Neural progenitor cell (in vitro differentiated cells): ENCODE measurements around the gene GRIN2D. TPM values are rescaled to one million over a fixed set of nuclear protein-coding genes. Genes with fewer than 3 reads are reported as not detected.
A peak's percentile ranks its signal among the peaks of the same experiment; 100 is the strongest.

Experiments used
- DNase-seq: peaks from one replicate; pipeline ENCODE4 v3.0.0-alpha.2; 2016; ENCODE audit warnings: low spot score
- H2AFZ ChIP-seq: fragments of 200-600 bp; sonication (generic); replicated peaks from 2 replicates; pipeline ENCODE4 v1.6.1; 2016; ENCODE audit warnings: antibody characterized with exemption
- H3F3A ChIP-seq: fragments of 200-600 bp; sonication (generic); 2 replicates; pipeline ENCODE4 v1.6.1; 2016; ENCODE audit warnings: antibody characterized with exemption, low read depth
- H3K27ac ChIP-seq: fragments of 200-600 bp; sonication (generic); 2 replicates; pipeline ENCODE4 v1.5.1; 2016; ENCODE audit warnings: mild to moderate bottlenecking
- H3K27me3 ChIP-seq: fragments of 200-600 bp; sonication (generic); 2 replicates; pipeline ENCODE4 v1.6.1; 2016; ENCODE audit warnings: mild to moderate bottlenecking, moderate library complexity
- H3K36me3 ChIP-seq: fragments of 200-600 bp; sonication (generic); 2 replicates; pipeline ENCODE4 v1.5.1; 2016
- H3K4me1 ChIP-seq: fragments of 200-600 bp; sonication (generic); 2 replicates; pipeline ENCODE4 v1.6.1; 2016; ENCODE audit warnings: mixed run types
- H3K4me2 ChIP-seq: fragments of 200-600 bp; sonication (generic); 2 replicates; pipeline ENCODE4 v1.6.1; 2016
- H3K4me3 ChIP-seq: fragments of 200-600 bp; sonication (generic); 2 replicates; pipeline ENCODE4 v1.5.1; 2016
- H3K79me2 ChIP-seq: fragments of 200-600 bp; sonication (generic); 2 replicates; pipeline ENCODE4 v1.6.1; 2016; ENCODE audit warnings: low read depth
- H3K9ac ChIP-seq: fragments of 200-600 bp; sonication (generic); 2 replicates; pipeline ENCODE4 v1.6.1; 2016
- H3K9me3 ChIP-seq: fragments of 200-600 bp; sonication (generic); 2 replicates; pipeline ENCODE4 v1.5.1; 2016; ENCODE audit warnings: low read depth
- H4K20me1 ChIP-seq: fragments of 200-600 bp; sonication (generic); 2 replicates; pipeline ENCODE4 v1.6.1; 2016; ENCODE audit warnings: low read depth
- H3K27ac Mint-ChIP-seq: 3 replicates; pipeline ENCODE4 v1.8.0; 2021; ENCODE audit warnings: mixed read lengths
- H3K27me3 Mint-ChIP-seq: 2 replicates; pipeline ENCODE4 v1.8.0; 2022; ENCODE audit warnings: low read depth, mild to moderate bottlenecking, inconsistent platforms, moderate library complexity, mixed read lengths; ENCODE audit not compliant: insufficient read depth
- H3K36me3 Mint-ChIP-seq: 3 replicates; pipeline ENCODE4 v1.8.0; 2021; ENCODE audit warnings: mixed read lengths
- H3K4me1 Mint-ChIP-seq: 3 replicates; pipeline ENCODE4 v1.8.0; 2021; ENCODE audit warnings: mixed read lengths
- H3K4me3 Mint-ChIP-seq: 3 replicates; pipeline ENCODE4 v1.8.0; 2021; ENCODE audit warnings: mild to moderate bottlenecking, moderate library complexity, mixed read lengths
- H3K9me3 Mint-ChIP-seq: 3 replicates; pipeline ENCODE4 v1.8.0; 2020; ENCODE audit warnings: mixed read lengths
- EZH2 ChIP-seq: fragments of 200-600 bp; sonication (generic); IDR thresholded peaks from 2 replicates; pipeline ENCODE4 v1.6.1; 2017; ENCODE audit warnings: antibody characterized with exemption, mild to moderate bottlenecking, moderate library complexity
- EZH2phosphoT487 ChIP-seq: fragments of 200-600 bp; sonication (generic); IDR thresholded peaks from 2 replicates; pipeline ENCODE4 v1.6.1; 2017; ENCODE audit warnings: antibody characterized with exemption
- total RNA-seq: library from RNA; depleted of rRNA; stranded (reverse); fragments of >200 nt; gene quantifications from 2 replicates; pipeline ENCODE4 v1.2.3, GENCODE V29; 2015; ENCODE audit warnings: low replicate concordance
- TF ChIP-seq, protein P1 (sequence below): fragments of 200-600 bp; sonication (generic); IDR thresholded peaks from 2 replicates; pipeline ENCODE4 v1.5.1; 2017; ENCODE audit warnings: antibody characterized with exemption, mild to moderate bottlenecking

Gene GRIN2D
- total RNA-seq, 1 donor from 2014 or later = 0.45 TPM

DNA sequence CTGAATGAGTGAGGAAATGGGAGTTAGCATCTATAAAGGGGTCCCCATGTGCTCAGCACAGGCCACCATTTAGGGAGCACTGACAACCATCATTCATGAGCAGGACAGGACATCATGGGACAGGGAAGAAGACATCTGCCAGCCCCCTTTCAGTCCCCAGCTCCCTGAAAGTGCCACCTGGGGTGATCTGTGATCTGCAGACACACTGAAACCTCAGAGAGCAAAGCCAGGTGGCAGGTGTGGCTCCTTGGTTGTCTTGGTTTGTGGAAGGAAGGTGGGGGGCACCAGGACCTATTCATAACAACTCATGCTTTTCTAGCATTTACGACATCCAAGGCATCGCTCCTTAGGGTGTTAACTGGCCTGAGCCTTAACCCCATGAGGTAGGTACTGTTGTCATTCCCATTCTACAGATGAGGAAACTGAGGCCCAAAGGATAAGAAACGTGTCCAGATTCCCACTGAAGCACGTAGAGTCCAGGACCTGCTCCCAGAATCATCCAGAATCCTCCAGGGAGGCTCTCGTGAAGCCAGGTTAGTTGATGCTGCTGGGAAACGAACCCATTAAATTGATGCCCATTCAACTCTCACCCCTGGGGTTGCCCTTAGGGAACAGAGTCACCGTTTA is 7.9 kb upstream of the GRIN2D start:
- no peak for DNase-seq
- peaks cover 2% of the 10 kb centered on the region for H3K27me3 Mint-ChIP-seq
- H3K9me3 Mint-ChIP-seq = no peaks in the 10 kb centered on the region
- H3K4me3 ChIP-seq = no peak overlapping the region
- no peak overlapping the region for H3K27ac Mint-ChIP-seq
- H3K4me3 Mint-ChIP-seq = no peak overlapping the region
- no peaks in the 10 kb centered on the region for H3K9me3 ChIP-seq
- peaks cover 28% of the 10 kb centered on the region for H3K36me3 Mint-ChIP-seq
- peaks cover 16% of the 10 kb centered on the region for H4K20me1 ChIP-seq
- no peaks in the 10 kb centered on the region for H3K27me3 ChIP-seq
- no peak overlapping the region for H3K9ac ChIP-seq
- H2AFZ ChIP-seq = no peak overlapping the region
- H3K4me2 ChIP-seq = no peak overlapping the region
- TF ChIP-seq EZH2phosphoT487 (no peak), EZH2 (no peak)
- TF ChIP-seq, protein P1, sequence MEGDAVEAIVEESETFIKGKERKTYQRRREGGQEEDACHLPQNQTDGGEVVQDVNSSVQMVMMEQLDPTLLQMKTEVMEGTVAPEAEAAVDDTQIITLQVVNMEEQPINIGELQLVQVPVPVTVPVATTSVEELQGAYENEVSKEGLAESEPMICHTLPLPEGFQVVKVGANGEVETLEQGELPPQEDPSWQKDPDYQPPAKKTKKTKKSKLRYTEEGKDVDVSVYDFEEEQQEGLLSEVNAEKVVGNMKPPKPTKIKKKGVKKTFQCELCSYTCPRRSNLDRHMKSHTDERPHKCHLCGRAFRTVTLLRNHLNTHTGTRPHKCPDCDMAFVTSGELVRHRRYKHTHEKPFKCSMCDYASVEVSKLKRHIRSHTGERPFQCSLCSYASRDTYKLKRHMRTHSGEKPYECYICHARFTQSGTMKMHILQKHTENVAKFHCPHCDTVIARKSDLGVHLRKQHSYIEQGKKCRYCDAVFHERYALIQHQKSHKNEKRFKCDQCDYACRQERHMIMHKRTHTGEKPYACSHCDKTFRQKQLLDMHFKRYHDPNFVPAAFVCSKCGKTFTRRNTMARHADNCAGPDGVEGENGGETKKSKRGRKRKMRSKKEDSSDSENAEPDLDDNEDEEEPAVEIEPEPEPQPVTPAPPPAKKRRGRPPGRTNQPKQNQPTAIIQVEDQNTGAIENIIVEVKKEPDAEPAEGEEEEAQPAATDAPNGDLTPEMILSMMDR = no peak
- H3K4me1 ChIP-seq = no peaks in the 10 kb centered on the region
- peaks cover 9% of the 10 kb centered on the region for H3F3A ChIP-seq
- no peak overlapping the region for H3K27ac ChIP-seq
- no peaks in the 10 kb centered on the region for H3K36me3 ChIP-seq
- H3K79me2 ChIP-seq = peaks cover 16% of the 10 kb centered on the region
- H3K4me1 Mint-ChIP-seq = no peaks in the 10 kb centered on the region

DNA sequence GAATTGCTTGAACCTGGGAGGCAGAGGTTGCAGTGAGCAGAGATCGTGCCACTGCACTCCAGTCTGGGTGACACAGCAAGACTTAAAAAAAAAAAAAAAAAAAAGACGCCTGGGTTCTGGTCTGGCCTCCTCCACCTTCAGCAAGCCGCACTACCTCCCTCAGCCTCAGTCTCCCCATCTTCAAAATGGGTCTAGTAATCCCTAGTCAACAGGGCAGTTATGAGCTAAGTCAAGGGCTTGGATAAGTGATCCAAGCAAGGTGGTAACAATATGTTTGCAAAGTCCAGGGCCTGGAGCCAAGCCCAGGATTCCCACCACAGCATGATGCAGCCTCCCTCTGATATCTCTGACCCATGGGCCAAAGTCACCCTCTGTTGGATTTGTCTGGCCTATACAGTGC is 6.5 kb upstream of the GRIN2D start:
- H3K9ac ChIP-seq = no peak overlapping the region
- peaks cover 3% of the 10 kb centered on the region for H3K4me1 Mint-ChIP-seq
- no peaks in the 10 kb centered on the region for H3K9me3 ChIP-seq
- no peak overlapping the region for H3K4me2 ChIP-seq
- DNase-seq = no peak
- no peak for TF ChIP-seq EZH2
- no peak for TF ChIP-seq EZH2phosphoT487
- TF ChIP-seq, protein P1 = no peak
- peaks cover 25% of the 10 kb centered on the region for H3K36me3 Mint-ChIP-seq
- no peaks in the 10 kb centered on the region for H3F3A ChIP-seq
- no peak overlapping the region for H3K27ac Mint-ChIP-seq
- peaks cover 16% of the 10 kb centered on the region for H4K20me1 ChIP-seq
- H3K79me2 ChIP-seq = peaks cover 23% of the 10 kb centered on the region
- H3K4me3 Mint-ChIP-seq = no peak overlapping the region
- H3K27me3 Mint-ChIP-seq = peaks cover 5% of the 10 kb centered on the region
- H3K9me3 Mint-ChIP-seq = no peaks in the 10 kb centered on the region
- H3K4me3 ChIP-seq = no peak overlapping the region
- no peak overlapping the region for H3K27ac ChIP-seq
- H3K36me3 ChIP-seq = no peaks in the 10 kb centered on the region
- no peak overlapping the region for H2AFZ ChIP-seq
- H3K4me1 ChIP-seq = no peaks in the 10 kb centered on the region
- no peaks in the 10 kb centered on the region for H3K27me3 ChIP-seq

DNA sequence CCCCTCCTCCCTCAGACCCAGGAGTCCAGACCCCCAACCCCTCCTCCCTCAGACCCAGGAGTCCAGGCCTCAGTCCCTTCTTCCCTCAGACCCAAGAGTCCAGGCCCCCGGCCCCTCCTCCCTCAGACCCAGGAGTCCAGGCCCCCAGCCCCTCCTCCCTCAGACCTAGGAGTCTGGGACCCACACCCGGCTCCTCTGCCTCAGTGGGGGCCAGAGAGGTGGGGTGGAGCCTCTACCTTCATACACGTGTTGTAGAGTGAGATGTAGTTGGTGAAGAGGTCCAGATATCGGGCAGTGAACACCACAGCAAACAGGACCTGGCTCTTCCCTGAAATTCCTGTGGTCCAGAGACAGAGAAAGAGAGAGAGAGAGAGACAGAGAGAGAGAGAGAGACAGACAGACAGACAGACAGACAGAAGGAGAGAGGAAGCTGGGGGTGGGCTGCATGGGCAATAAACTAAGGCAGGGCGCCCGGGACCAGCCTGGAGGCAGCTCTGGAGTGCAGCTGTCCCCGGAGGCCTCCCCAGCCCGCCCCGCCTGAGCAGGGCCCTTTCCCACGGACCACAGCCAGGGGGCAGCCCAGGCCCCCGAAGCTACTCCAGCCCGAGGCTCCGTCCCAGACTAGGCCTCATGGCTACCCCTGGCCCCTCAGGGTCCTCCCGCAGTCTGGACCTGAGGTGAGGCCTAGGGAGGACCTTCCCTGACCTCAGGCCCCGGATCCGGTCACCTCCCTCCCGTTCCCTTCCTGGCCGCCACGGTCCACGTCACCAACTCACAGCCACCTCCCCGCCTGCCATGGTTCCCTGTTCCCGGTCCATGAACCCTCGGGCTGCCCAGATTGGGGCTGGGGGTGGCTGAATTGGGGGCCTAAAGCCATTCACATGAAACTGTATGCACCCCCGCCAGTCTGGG is 3.0 kb upstream of the GRIN2D start:
- peaks cover 19% of the 10 kb centered on the region for H3K4me1 Mint-ChIP-seq
- peaks cover 15% of the 10 kb centered on the region for H3K27me3 Mint-ChIP-seq
- H3K9ac ChIP-seq = peak overlapping the region; percentile 93
- peak overlapping the region; percentile 89 for H3K4me2 ChIP-seq
- no peaks in the 10 kb centered on the region for H3K36me3 ChIP-seq
- H3K27ac Mint-ChIP-seq = peak overlapping the region; percentile 94
- peaks cover 10% of the 10 kb centered on the region for H4K20me1 ChIP-seq
- peaks cover 12% of the 10 kb centered on the region for H3F3A ChIP-seq
- peak overlapping the region; percentile 92 for H3K4me3 Mint-ChIP-seq
- H2AFZ ChIP-seq = peak overlapping the region; percentile 71
- peak overlapping the region; percentile 96 for H3K4me3 ChIP-seq
- H3K27ac ChIP-seq = peak overlapping the region; percentile 42
- no peaks in the 10 kb centered on the region for H3K9me3 Mint-ChIP-seq
- peaks cover 11% of the 10 kb centered on the region for H3K4me1 ChIP-seq
- peak; percentile 83 for DNase-seq
- peaks cover 23% of the 10 kb centered on the region for H3K79me2 ChIP-seq
- TF ChIP-seq, protein P1 = peak; percentile 61
- TF ChIP-seq EZH2 = no peak
- H3K27me3 ChIP-seq = peaks cover 34% of the 10 kb centered on the region
- H3K9me3 ChIP-seq = no peaks in the 10 kb centered on the region
- peaks cover 9% of the 10 kb centered on the region for H3K36me3 Mint-ChIP-seq
